B cell (primary cell): ENCODE results near the gene TTLL11. TPM values are rescaled to one million over a fixed set of nuclear protein-coding genes. Genes with fewer than 3 reads are reported as not detected.
"Not testable (repeated sequence)": the region's sequence is repeated elsewhere in the genome, so short reads cannot be mapped to it uniquely, and the experiment has no call there.

Experiments used
- ATAC-seq: fragments of 200-7000 bp; cut with Tn5 transposase; one replicate; pipeline ENCODE4 v1.10.0; 2021; ENCODE audit warnings: low read depth, mild to moderate bottlenecking, moderate number of reproducible peaks, moderate library complexity
- CTCF ChIA-PET: fragments of 350-600 bp; sonication (Branson Sonifier 250); formaldehyde crosslinking; loops from one replicate; lab custom pipeline; 2021; ENCODE audit warnings: antibody characterized with exemption, inconsistent platforms; lab: Charles Lee
- POLR2A ChIA-PET: fragments of 350-600 bp; sonication (Branson Sonifier 250); formaldehyde crosslinking; loops from one replicate; lab custom pipeline; 2021; ENCODE audit warnings: antibody characterized with exemption; lab: Charles Lee
- DNase-seq: peaks from one replicate; pipeline ENCODE4 v3.0.0; 2013
- H2AFZ ChIP-seq: 2 replicates; pipeline ENCODE4 v1.6.1; 2012; ENCODE audit warnings: mild to moderate bottlenecking, low read depth, low read length; ENCODE audit not compliant: insufficient read depth, poor library complexity, severe bottlenecking
- H3K27ac ChIP-seq, 2 donors: 1 replicate in 1 of 2; 2 replicates in 1 of 2; pipeline ENCODE4 v1.5.1; 2012 to 2013; ENCODE audit warnings: low read length in 2 of 2, mild to moderate bottlenecking in 2 of 2, moderate library complexity in 1 of 2
- H3K27me3 ChIP-seq, 4 experiments: fragments of 200-600 bp in 1 of 4; sonication (generic) in 1 of 4; replicated peaks in 1 of 4; 1 replicate in 2 of 4; 2 replicates in 2 of 4; pipeline versions ENCODE4 v1.6.1 to v1.7.0; 2013 to 2016; ENCODE audit warnings: low read length in 3 of 4, mild to moderate bottlenecking in 2 of 4, mixed read lengths in 1 of 4, moderate library complexity in 1 of 4; ENCODE audit not compliant: insufficient read depth in 4 of 4, control insufficient read depth in 3 of 4; ENCODE audit errors: control extremely low read depth in 1 of 4
- H3K36me3 ChIP-seq, 2 experiments: replicated peaks in 1 of 2; 1 replicate in 1 of 2; 2 replicates in 1 of 2; pipeline versions ENCODE4 v1.6.1 to v1.7.1; 2013; ENCODE audit warnings: low read length in 1 of 2; ENCODE audit not compliant: insufficient read depth in 2 of 2, control insufficient read depth in 1 of 2; ENCODE audit errors: control extremely low read depth in 1 of 2, extremely low read depth in 1 of 2
- H3K4me1 ChIP-seq, 2 donors: fragments of 200-600 bp in 1 of 2; sonication (generic) in 1 of 2; 1 replicate in 1 of 2; 2 replicates in 1 of 2; pipeline versions ENCODE4 v1.5.1 to v1.6.1; 2013 to 2017; ENCODE audit warnings: low read length in 2 of 2; ENCODE audit not compliant: control insufficient read depth in 2 of 2, insufficient read depth in 2 of 2
- H3K4me2 ChIP-seq: replicated peaks from 2 replicates; pipeline ENCODE3; 2012; ENCODE audit warnings: mild to moderate bottlenecking, low read depth, low read length; ENCODE audit not compliant: poor library complexity, severe bottlenecking
- H3K4me3 ChIP-seq, 5 experiments: fragments of 200-600 bp in 1 of 5; sonication (generic) in 1 of 5; 1 replicate in 3 of 5; 2 replicates in 2 of 5; pipeline versions ENCODE4 v1.5.1 to v1.7.0; 2011 to 2016; ENCODE audit warnings: low read length in 4 of 5, mild to moderate bottlenecking in 4 of 5, low read depth in 2 of 5, control low read depth in 1 of 5, moderate library complexity in 1 of 5; ENCODE audit not compliant: insufficient read depth in 1 of 5; ENCODE audit errors: control extremely low read depth in 1 of 5, extremely low read depth in 1 of 5
- H3K79me2 ChIP-seq: fragments of 200-600 bp; sonication (generic); one replicate; pipeline ENCODE4 v1.6.0; 2016; ENCODE audit warnings: low read length; ENCODE audit not compliant: control insufficient read depth, insufficient read depth
- H3K9ac ChIP-seq: fragments of 200-600 bp; sonication (generic); 2 replicates; pipeline ENCODE4 v1.6.1; 2017; ENCODE audit warnings: mild to moderate bottlenecking, low read length, moderate library complexity
- H3K9me3 ChIP-seq, 3 donors: one replicate each; pipeline versions ENCODE4 v1.6.1 to v1.7.1; 2013; ENCODE audit warnings: low read length in 2 of 3; ENCODE audit not compliant: control insufficient read depth in 2 of 3, insufficient read depth in 1 of 3; ENCODE audit errors: control extremely low read depth in 1 of 3
- H4K20me1 ChIP-seq: 2 replicates; pipeline ENCODE4 v1.6.0; 2012; ENCODE audit warnings: mild to moderate bottlenecking, low read length; ENCODE audit not compliant: insufficient read depth, control insufficient read depth, poor library complexity, severe bottlenecking
- H3K27ac Mint-ChIP-seq: one replicate; pipeline ENCODE4 v1.8.0; 2021; ENCODE audit warnings: mixed read lengths
- H3K27me3 Mint-ChIP-seq: one replicate; pipeline ENCODE4 v1.8.0; 2021; ENCODE audit warnings: mixed read lengths
- H3K4me1 Mint-ChIP-seq: one replicate; pipeline ENCODE4 v1.8.0; 2021; ENCODE audit warnings: mixed read lengths
- H3K4me3 Mint-ChIP-seq: one replicate; pipeline ENCODE4 v1.8.0; 2021; ENCODE audit warnings: mixed read lengths
- H3K9me3 Mint-ChIP-seq: one replicate; pipeline ENCODE4 v1.8.0; 2022; ENCODE audit warnings: mixed read lengths; ENCODE audit not compliant: insufficient read depth
- EZH2 ChIP-seq: IDR thresholded peaks from 2 replicates; pipeline ENCODE4 v1.6.1; 2012; ENCODE audit warnings: borderline replicate concordance, low read depth, mild to moderate bottlenecking, moderate library complexity, low read length; ENCODE audit not compliant: insufficient read depth, poor library complexity, severe bottlenecking
- WGBS: methylation state at CpG from one replicate; pipeline ENCODE4 v1.1.5; 2013; ENCODE audit warnings: missing lambda C conversion rate; ENCODE audit not compliant: insufficient coverage; 5-methylcytosine and 5-hydroxymethylcytosine counted together
- intact Hi-C: fragments of 100-400 bp; cut with micrococcal nuclease; formaldehyde crosslinking; loops from one replicate; pipeline ENCODE4 v1.10.0; 2022
- polyA plus RNA-seq: library from polyadenylated mRNA; depleted of rRNA; stranded (reverse); fragments of >200 nt; gene quantifications from 2 replicates; pipeline ENCODE4 v1.2.3, GENCODE V29; 2012
- total RNA-seq, 2 donors: library from RNA; stranded (reverse); fragments of 120-200 nt in 1 of 2; gene quantifications; 1 replicate in 1 of 2; 2 replicates in 1 of 2; pipeline versions ENCODE4 v1.2.3 to v1.2.4, GENCODE V29; 2013 to 2022

TTLL11 gene
- total and polyA plus RNA-seq, 2 donors (not counting 1 experiment from before 2014, with no cell fraction given): 3.6 to 3.8 TPM

GRCh38 chr9:122001491-122002201 is 91.5 kb downstream of the TTLL11 start:
- ChIA-PET CTCF (no interaction called here), POLR2A (no interaction called here)
- H3K4me1 Mint-ChIP-seq: no peaks in the 10 kb centered on the region
- no peak overlapping the region for H3K9ac ChIP-seq
- H3K4me3 Mint-ChIP-seq: no peak overlapping the region
- H4K20me1 ChIP-seq: no peaks in the 10 kb centered on the region
- no peak overlapping the region for H3K4me3 ChIP-seq
- no peaks in the 10 kb centered on the region for H3K9me3 Mint-ChIP-seq
- ATAC-seq (no peak), DNase-seq (no peak)
- intact Hi-C loops: no loop called here
- no peaks in the 10 kb centered on the region for H3K27me3 ChIP-seq
- H3K9me3 ChIP-seq: no peaks in the 10 kb centered on the region
- no peaks in the 10 kb centered on the region for H3K27me3 Mint-ChIP-seq
- no peak overlapping the region for H3K27ac ChIP-seq
- no peak for TF ChIP-seq EZH2
- H3K27ac Mint-ChIP-seq: no peak overlapping the region
- H3K36me3 ChIP-seq: no peaks in the 10 kb centered on the region
- H3K4me2 ChIP-seq: no peak overlapping the region
- no peak overlapping the region for H2AFZ ChIP-seq
- 95% methylated on average over 8 of the region's 9 CpGs for WGBS
- no peaks in the 10 kb centered on the region for H3K4me1 ChIP-seq
- no peaks in the 10 kb centered on the region for H3K79me2 ChIP-seq

DNA sequence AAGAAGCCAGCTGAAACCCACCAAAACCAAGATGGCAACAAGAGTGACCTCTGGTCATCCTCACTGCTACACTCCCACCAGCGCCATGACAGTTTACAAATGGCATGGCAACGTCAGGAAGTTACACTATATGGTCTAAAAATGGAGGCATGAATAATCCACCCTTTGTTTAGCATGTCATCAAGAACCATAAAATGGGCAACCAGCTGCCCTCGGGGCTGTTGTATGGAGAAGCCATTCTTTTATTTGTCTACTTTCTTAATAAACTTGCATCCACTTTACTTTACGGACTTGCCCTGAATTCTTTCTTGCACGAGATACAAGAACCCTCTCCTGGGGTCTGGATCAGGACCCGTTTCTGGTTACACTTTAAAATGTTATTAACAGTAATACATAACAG is 92.6 kb downstream of the TTLL11 start:
- H3K4me1 Mint-ChIP-seq, H2AFZ ChIP-seq, H3K4me1 ChIP-seq, H3K27me3 ChIP-seq, H3K4me3 ChIP-seq, ATAC-seq, H3K9me3 Mint-ChIP-seq, H4K20me1 ChIP-seq, H3K79me2 ChIP-seq, H3K36me3 ChIP-seq, H3K4me3 Mint-ChIP-seq, H3K27me3 Mint-ChIP-seq, H3K27ac ChIP-seq, H3K9me3 ChIP-seq, intact Hi-C loops, H3K9ac ChIP-seq, H3K27ac Mint-ChIP-seq, H3K4me2 ChIP-seq, DNase-seq: not testable (repeated sequence)
- 100% methylated on average over 1 of the region's 6 CpGs for WGBS
- ChIA-PET POLR2A (interaction anchor here (0.6 kb wide), 1 partner anchor 321 kb away, joined by 3 read pairs; no protein-coding TSS in a partner anchor), CTCF (interaction anchor here (1.1 kb wide), 1 partner anchor 454 kb away, joined by 3 read pairs; no protein-coding TSS in a partner anchor)
